ENCODE results near the gene CFAP53. TPM values are rescaled to one million over a fixed set of nuclear protein-coding genes. Genes with fewer than 3 reads are reported as not detected.

The CFAP53 gene
- total and polyA plus RNA-seq, 2 donors (not counting 3 experiments of a cell fraction or from before 2014, with no cell fraction given) = 0.12 to 0.18 TPM

- no peaks in the 10 kb centered on the region for H3K27me3 ChIP-seq (ENCODE audit: control insufficient read depth in 2 of 2, insufficient read depth in 2 of 2, low read length in 2 of 2)
- H3K27ac ChIP-seq (ENCODE audit: insufficient read depth, low read depth, low read length) = no peak overlapping the region
- H3K9me3 ChIP-seq (replicated peaks; ENCODE audit: control insufficient read depth, insufficient read depth, low read length) = no peaks in the 10 kb centered on the region
- intact Hi-C loops (cut with micrococcal nuclease) = no loop called here
- no peak overlapping the region for H3K9ac ChIP-seq (replicated peaks; ENCODE audit: extremely low read depth, insufficient read depth, low read length)
- peaks cover 19% of the 10 kb centered on the region for H3K4me1 ChIP-seq (ENCODE audit: control insufficient read depth, extremely low read depth, insufficient read depth, low read length)
- no peak overlapping the region for H3K4me2 ChIP-seq (ENCODE audit: insufficient read depth, low read length)
- H2AFZ ChIP-seq (ENCODE audit: low read depth, low read length) = no peak overlapping the region
- ChIA-PET POLR2A (no interaction called here), CTCF (no interaction called here)
- TF ChIP-seq POLR2A (IDR thresholded peaks at IDR 0.05; ENCODE audit: low read depth, low read length) = no peak
- TF ChIP-seq MYC (IDR thresholded peaks at IDR 0.05; ENCODE audit: low read depth, low read length) = no peak
- no peak for TF ChIP-seq POLR2AphosphoS5 (IDR thresholded peaks at IDR 0.05; ENCODE audit: insufficient read depth, low read depth, low read length)
- no peak for TF ChIP-seq FOS (IDR thresholded peaks at IDR 0.05; ENCODE audit: borderline replicate concordance, insufficient read depth, low read length)
- TF ChIP-seq JUN (IDR thresholded peaks at IDR 0.05; ENCODE audit: borderline replicate concordance, insufficient read depth, insufficient read length, low read depth) = no peak
- TF ChIP-seq, protein P1, sequence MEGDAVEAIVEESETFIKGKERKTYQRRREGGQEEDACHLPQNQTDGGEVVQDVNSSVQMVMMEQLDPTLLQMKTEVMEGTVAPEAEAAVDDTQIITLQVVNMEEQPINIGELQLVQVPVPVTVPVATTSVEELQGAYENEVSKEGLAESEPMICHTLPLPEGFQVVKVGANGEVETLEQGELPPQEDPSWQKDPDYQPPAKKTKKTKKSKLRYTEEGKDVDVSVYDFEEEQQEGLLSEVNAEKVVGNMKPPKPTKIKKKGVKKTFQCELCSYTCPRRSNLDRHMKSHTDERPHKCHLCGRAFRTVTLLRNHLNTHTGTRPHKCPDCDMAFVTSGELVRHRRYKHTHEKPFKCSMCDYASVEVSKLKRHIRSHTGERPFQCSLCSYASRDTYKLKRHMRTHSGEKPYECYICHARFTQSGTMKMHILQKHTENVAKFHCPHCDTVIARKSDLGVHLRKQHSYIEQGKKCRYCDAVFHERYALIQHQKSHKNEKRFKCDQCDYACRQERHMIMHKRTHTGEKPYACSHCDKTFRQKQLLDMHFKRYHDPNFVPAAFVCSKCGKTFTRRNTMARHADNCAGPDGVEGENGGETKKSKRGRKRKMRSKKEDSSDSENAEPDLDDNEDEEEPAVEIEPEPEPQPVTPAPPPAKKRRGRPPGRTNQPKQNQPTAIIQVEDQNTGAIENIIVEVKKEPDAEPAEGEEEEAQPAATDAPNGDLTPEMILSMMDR (IDR thresholded peaks at IDR 0.05; ENCODE audit: extremely low read depth in 1 of 2, insufficient read depth in 1 of 2, low read depth in 1 of 2, low read length in 2 of 2) = no peak
- no peak for TF ChIP-seq EZH2 (IDR thresholded peaks at IDR 0.05; ENCODE audit: borderline replicate concordance, low read depth, low read length, severe bottlenecking)
- TF ChIP-seq, protein P2, sequence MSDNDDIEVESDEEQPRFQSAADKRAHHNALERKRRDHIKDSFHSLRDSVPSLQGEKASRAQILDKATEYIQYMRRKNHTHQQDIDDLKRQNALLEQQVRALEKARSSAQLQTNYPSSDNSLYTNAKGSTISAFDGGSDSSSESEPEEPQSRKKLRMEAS (IDR thresholded peaks at IDR 0.05; ENCODE audit: insufficient read depth, insufficient read length) = no peak
- no peak for TF ChIP-seq GATA2 (IDR thresholded peaks at IDR 0.05; ENCODE audit: insufficient read depth, insufficient read length, low read depth, low read length)
- dilution Hi-C loops (cut with MboI; ENCODE audit: extremely low pct_ligation_motif_present, low sequenced_read_pairs) = no loop called here
- no peaks in the 10 kb centered on the region for H3K9me1 ChIP-seq (replicated peaks; ENCODE audit: control insufficient read depth, extremely low read depth, insufficient read depth, low read length)
- BruUV-seq (replicated peaks) = no TSS peak
- H4K20me1 ChIP-seq (replicated peaks; ENCODE audit: control insufficient read depth, extremely low read depth, insufficient read depth, low read length) = no peaks in the 10 kb centered on the region
- H3K79me2 ChIP-seq (ENCODE audit: control insufficient read depth, insufficient read depth, low read length) = peaks cover 27% of the 10 kb centered on the region
- FAIRE-seq (no peak), DNase-seq (ENCODE audit: low read depth, low spot score) (no peak)
- H3K4me3 ChIP-seq (replicated peaks in 1 of 3; ENCODE audit: insufficient read depth in 1 of 3, low read depth in 1 of 3, low read length in 3 of 3) = no peak overlapping the region
- peaks cover 27 to 51% of the 10 kb centered on the region in 2 experiments for H3K36me3 ChIP-seq (ENCODE audit: control insufficient read depth in 2 of 2, extremely low read depth in 1 of 2, insufficient read depth in 2 of 2, low read length in 2 of 2)
Observed at GRCh38 chr18:50276452-50276851, 10.2 kb upstream of the CFAP53 start.
